ENCODE measurements around the gene GNG8.

GNG8 gene

DNA sequence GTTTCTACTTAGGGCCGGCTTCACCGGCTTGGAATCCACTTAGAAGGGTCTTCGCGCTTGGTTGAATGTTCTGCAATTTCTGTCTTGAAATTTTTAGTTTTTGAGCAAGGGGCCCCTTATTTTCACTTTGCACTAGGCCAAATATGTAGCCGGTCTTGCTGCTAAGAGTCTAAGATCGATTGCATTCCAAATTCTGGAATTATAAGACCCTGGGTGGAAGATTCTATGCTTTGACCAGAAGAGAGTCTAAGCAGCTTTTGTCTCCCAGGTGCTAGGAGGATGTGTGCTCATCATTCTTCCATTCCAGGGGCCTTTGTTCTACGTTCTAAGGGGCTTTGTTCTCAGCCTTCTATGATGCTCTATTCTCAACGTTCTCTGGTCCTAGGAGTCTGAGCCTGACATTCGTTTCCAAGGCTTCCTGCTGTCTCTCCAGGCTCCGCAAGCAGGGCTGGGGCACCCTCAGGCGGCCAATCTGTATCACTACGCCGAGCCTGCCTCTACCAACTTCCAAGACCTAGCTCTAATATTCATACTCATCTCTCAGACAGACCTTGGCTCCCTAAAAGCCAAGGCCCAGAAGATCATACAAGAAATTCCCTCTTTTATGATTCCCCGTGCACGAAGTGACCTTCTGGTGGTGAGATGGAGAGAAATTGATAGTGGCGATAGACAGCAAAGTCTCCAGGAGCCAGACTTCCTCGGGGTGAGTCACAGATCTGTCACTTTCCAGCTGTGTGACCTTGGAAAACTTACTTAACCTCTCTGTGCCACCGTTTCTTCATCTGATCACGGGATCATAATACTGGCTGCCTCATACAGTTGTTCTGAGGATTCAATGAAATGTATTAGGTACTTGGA lies 26.0 kb upstream of the GNG8 start:
- TF ChIP-seq, protein P1, sequence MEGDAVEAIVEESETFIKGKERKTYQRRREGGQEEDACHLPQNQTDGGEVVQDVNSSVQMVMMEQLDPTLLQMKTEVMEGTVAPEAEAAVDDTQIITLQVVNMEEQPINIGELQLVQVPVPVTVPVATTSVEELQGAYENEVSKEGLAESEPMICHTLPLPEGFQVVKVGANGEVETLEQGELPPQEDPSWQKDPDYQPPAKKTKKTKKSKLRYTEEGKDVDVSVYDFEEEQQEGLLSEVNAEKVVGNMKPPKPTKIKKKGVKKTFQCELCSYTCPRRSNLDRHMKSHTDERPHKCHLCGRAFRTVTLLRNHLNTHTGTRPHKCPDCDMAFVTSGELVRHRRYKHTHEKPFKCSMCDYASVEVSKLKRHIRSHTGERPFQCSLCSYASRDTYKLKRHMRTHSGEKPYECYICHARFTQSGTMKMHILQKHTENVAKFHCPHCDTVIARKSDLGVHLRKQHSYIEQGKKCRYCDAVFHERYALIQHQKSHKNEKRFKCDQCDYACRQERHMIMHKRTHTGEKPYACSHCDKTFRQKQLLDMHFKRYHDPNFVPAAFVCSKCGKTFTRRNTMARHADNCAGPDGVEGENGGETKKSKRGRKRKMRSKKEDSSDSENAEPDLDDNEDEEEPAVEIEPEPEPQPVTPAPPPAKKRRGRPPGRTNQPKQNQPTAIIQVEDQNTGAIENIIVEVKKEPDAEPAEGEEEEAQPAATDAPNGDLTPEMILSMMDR (IDR thresholded peaks at IDR 0.05) = peak; percentile 63

DNA sequence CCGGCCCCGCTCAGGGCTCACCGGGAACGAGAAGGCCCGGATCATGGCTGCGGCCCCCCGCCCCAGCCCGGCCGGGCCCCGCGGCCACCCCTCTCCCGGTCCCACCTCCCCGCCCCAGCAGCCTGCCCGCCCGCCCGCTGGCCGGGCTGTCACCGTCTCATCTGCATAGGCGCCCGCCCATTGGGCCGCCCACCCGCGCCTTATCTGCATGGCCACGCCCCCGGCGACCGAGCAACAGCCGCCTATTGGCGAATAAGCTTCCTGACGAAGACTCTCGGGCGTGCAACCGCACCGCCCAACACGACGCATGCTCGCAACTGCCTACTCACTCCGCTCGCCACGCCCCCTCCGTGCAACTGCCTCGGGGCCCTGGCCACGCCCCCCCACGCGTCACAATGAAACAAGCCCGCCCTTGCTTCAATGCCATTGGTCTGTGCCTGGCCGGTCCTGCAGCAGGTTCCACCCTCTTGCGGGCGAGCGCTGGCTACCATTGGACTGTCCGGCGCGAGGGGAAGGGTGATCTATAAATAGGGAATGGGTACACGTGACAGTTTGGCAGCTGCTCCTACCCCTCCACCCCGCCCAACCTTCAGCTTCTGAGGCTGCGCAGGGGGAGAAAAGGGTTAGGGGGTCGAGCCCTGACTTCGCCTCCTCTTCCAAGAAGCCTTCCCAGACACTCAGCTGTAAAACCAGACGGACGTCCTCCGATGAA lies 25.2 kb upstream of the GNG8 start, which contains the start of gene DACT3:
Gene DACT3 (minus strand): TSS at position 163 of the 712 bp plus-strand sequence. CDS start 118 bp downstream, at position 45.
- TF ChIP-seq, protein P1 (IDR thresholded peaks at IDR 0.05) = no peak

DNA sequence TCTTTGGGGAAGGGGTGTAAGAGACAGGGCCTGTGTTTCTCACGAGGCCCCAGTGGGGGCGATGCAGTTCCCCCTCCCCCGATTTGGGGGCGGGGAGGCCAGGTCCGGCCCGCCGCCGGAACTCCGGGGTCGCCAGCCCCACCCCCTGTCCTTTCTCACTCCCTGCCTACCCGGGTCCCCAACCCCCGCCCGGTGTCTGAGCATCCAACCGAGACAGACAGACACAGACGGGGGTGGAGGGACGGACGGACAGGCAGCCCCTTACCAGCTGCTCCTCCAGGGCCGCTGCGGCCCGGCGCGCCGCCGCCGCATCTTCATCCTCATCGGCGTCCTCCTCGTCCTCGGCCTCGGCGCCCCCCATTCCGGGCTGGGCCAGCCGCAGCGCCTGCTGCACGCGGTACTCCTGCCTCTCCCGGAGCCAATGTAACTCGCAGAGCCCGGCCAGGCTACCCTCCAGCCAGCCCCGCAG lies 24.6 kb upstream of the GNG8 start:
- TF ChIP-seq, protein P1 (IDR thresholded peaks at IDR 0.05) = no peak

DNA sequence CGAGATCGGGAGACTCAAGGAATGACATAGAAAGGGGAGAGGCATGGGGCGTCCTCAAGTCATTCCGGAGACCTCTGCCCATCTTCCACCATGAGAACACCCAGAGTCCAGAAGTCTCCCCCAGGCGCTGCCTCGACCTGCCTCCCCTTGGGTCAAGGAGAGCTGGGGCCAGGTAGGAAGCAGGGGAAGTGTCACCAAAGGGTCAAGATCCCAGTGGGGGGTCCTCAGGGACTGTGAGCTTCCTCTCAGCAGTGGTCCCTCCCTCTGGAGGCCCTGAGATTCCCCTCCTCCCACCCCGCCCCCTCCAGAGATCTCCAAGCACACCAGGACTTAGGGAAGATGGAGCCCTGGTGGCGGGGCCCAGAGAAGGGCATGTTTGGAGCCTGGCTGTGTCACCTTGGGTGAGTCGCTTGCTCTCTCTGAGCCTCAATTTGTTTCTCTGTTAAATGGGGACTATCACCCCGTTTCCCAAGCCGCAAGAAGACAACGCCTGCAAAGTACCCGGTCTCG lies 24.1 kb upstream of the GNG8 start:
- TF ChIP-seq, protein P1 (IDR thresholded peaks at IDR 0.05) = no peak

DNA sequence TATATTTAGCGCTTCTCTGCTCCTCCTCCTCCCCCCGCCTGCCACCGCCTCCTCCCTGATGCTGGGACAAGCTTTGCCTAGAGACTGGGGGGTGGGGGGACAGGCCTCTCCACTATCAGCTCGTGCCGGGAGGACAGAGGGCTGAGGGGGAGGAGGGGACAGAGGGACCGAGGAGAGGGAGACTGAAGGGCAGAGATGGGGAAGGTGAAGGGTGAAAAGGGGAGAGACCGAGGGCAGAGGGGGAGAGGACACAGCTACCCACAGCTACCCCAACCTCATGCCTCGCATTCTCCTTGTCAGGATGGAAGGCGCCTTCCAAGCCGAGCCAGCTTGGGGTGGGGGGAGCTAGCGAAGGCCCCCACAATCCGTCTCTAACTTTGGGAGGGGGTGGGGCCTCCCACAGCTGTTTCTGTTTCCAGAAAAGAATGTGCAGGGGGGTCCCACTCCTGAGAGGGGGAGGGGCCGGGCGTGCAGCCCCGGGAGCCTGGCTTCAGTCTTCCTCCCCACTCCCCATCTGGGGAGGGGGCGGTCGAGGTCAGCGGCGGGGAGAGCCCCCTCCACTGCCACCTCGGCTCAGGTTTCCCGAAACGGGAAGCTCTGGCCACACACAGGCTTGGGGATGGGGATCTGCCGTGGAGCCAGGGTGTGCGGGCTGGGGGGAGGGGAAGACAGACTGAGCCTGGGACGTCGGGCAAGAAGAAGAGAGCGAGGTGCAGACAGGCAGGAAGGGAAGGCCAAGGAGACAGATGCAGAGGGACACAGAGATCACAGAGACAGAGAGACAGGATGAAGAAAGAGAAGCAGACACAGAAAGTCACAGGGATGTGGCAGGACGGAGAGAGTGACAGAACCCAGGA lies 23.4 kb upstream of the GNG8 start:
- TF ChIP-seq, protein P1 (IDR thresholded peaks at IDR 0.05) = no peak

DNA sequence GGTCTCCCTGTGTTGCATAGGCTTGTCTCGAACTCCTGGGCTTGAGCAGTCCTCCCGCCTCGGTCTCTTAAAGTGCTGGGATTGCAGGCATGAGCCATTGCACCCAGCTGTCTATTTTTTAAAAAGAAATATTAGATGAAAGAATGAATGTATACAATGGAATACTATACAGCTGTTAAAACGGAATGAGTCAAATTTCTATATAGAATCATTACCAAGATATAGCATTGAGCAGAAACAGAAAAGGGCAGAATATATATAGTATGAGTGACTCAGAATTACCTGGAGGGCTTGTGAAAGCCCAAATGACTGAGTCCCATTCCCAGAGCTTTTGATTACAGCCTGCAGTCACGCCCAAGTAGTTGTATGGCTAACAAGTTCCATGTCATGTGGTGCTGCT lies 20.5 kb upstream of the GNG8 start:
- TF ChIP-seq, protein P1 (IDR thresholded peaks at IDR 0.05) = no peak
